DMS53 (cell line): ENCODE measurements around the gene P2RX2.

ENCODE experiments used
- DNase-seq: peaks from one replicate; lab custom pipeline; 2025; lab: John Stamatoyannopoulos, UW

Gene P2RX2

DNA sequence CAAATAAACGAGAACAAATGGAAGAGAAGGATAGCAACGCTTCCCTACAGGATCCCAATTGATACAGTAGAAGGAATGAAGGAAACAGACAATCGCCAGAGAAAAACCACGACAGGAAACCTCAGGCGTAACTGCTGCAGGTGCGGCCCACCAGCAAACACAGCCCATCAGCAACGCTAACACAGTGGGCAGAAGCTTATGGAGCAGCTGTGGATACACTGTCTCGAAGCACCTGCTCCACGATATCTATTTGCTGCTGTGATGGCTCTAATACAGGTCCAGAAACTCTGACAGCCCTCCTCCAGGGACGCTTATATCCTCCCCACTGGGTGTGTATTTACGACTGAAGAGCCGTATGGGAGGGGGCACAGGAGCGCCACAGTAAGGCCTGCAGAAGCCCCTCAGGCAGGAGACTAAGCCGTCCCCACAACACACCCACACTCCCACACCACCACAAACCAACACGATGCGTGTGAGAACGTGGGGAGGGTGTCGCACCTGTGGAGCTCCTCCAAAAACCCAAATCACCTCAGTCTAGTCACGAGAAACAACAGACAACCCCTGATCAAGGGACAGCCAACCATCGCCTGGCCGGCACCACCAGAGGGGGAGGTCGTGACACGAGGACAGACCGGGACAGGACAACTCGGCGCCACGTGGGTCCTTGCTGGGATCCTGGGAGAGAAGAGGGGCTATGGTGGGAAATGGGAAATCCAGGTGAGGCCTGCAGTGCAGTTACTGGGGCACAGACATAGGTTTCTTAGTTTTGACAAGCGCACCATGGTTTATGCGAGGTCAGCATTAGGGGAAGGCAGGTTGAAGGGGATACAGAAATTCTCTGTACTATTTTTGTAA, 44.6 kb downstream of the P2RX2 start:
- no peak for DNase-seq

DNA sequence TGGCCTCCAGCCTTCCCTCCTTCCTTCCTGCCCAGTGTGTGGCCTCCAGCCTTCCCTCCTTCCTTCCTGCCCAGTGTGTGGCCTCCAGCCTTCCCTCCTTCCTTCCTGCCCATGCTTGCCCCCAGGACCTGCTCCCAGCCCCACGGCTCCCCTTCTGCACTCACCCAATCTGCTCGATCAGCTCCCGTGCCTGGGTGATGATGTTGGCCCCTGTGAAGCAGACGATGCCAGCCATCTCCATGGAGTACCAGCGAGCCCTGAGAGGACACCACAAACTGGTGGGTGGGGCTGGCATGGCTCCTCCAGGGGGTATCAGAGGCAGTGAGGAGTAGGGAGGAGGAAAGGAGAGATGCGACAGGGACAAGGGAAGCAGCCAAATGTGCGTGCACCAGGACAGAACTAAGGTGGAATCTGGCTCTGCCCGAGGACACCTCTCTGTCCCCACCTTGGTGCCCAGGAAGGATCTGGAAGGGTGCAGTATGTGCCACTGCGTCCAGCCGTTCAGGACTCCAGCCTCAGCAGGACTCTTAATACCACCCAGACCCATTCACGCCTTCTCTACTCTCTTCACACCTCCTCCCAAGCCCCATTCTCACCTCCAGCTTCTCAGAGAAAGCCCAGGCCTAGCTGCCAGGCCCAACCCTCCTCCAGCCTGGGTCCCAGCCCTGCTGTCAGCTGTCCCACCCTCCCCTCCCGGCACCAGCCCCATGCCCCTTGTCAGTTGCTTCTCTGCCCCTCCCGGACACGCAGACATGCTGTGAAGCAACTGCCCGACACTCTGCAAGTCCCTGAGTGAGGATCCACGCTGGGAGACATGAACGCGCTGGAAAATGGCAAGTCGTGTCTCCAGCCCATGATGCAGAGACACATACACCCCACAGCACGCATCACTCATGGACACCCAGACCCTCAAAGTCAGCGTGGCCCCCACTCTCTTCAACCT, 45.9 kb downstream of the P2RX2 start:
- DNase-seq, result no peak

- no peak for DNase-seq
Observed at GRCh38 chr12:132665149-132665491, 46.5 kb downstream of the P2RX2 start.

DNA sequence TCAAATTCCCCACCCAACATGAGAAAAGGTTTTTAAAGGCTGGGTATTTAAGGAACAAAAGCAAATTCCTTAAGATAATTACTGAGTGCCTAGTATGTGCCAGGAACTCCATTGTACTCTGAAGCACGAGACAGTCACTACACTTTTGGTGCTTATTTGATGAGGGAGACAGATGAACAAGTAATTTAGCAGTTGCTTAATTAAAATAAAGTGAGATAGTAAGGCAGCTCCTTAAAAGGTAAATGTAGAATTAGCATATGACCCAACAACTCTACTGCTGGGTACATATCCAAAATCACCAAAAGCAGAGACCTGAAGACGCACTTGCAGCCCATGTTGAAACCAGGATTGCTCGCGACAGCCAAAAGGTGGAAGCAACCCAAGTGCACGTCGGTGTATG, 47.2 kb downstream of the P2RX2 start:
- no peak for DNase-seq

- DNase-seq, result no peak
Observed at GRCh38 chr12:132668191-132669088, 49.9 kb downstream of the P2RX2 start.

- DNase-seq, result no peak
Observed at GRCh38 chr12:132669166-132669879, 50.7 kb downstream of the P2RX2 start.
